Naive thymus-derived CD4-positive, alpha-beta T cell (primary cell): ENCODE results near the gene SF3B4. TPM values are rescaled to one million over a fixed set of nuclear protein-coding genes. Genes with fewer than 3 reads are reported as not detected.
"Not testable (repeated sequence)": the region's sequence is repeated elsewhere in the genome, so short reads cannot be mapped to it uniquely, and the experiment has no call there.

Experiments
- ATAC-seq: fragments of 150-1000 bp; cut with Tn5 transposase; 2 replicates; pipeline ENCODE4 v1.10.0; 2021; ENCODE audit warnings: mild to moderate bottlenecking, moderate library complexity
- CTCF ChIA-PET: fragments of 350-600 bp; sonication (Branson Sonifier 250); formaldehyde crosslinking; loops from one replicate; lab custom pipeline; 2021; ENCODE audit warnings: antibody characterized with exemption; lab: Charles Lee
- POLR2A ChIA-PET: fragments of 350-600 bp; sonication (Branson Sonifier 250); formaldehyde crosslinking; loops from one replicate; lab custom pipeline; 2021; ENCODE audit warnings: antibody characterized with exemption, inconsistent platforms; lab: Charles Lee
- DNase-seq, 9 donors: peaks; one replicate each; pipeline versions ENCODE4 v3.0.0 to v3.0.0-alpha.2; 2020 to 2022; ENCODE audit warnings: mixed read lengths in 1 of 9
- H3K27ac ChIP-seq: one replicate; pipeline ENCODE4 v1.7.0; 2013; ENCODE audit warnings: mild to moderate bottlenecking, low read depth, low read length, moderate library complexity
- H3K27me3 ChIP-seq, 2 donors: one replicate each; pipeline ENCODE4 v1.7.0; 2013; ENCODE audit warnings: low read length in 2 of 2, mild to moderate bottlenecking in 2 of 2, moderate library complexity in 2 of 2; ENCODE audit not compliant: control insufficient read depth in 2 of 2, insufficient read depth in 2 of 2
- H3K36me3 ChIP-seq, 3 experiments: 1 replicate in 2 of 3; 2 replicates in 1 of 3; pipeline ENCODE4 v1.7.0; 2013; ENCODE audit warnings: low read length in 3 of 3, mild to moderate bottlenecking in 3 of 3, moderate library complexity in 1 of 3; ENCODE audit not compliant: insufficient read depth in 3 of 3, control insufficient read depth in 2 of 3
- H3K4me1 ChIP-seq, 2 donors: one replicate each; pipeline ENCODE4 v1.7.0; 2013; ENCODE audit warnings: low read length in 2 of 2, mild to moderate bottlenecking in 2 of 2, moderate library complexity in 1 of 2; ENCODE audit not compliant: control insufficient read depth in 2 of 2, insufficient read depth in 2 of 2
- H3K4me3 ChIP-seq: 2 replicates; pipeline ENCODE4 v1.7.0; 2013; ENCODE audit warnings: mild to moderate bottlenecking, low read length
- H3K9me3 ChIP-seq, 3 experiments: 1 replicate in 2 of 3; 2 replicates in 1 of 3; pipeline ENCODE4 v1.7.0; 2013; ENCODE audit warnings: low read length in 3 of 3; ENCODE audit not compliant: control insufficient read depth in 2 of 3
- H3K27ac Mint-ChIP-seq, 9 donors: one replicate each; pipeline ENCODE4 v1.8.0; 2020 to 2022; ENCODE audit warnings: mixed read lengths in 9 of 9, mild to moderate bottlenecking in 8 of 9, moderate library complexity in 5 of 9, inconsistent platforms in 2 of 9
- H3K27me3 Mint-ChIP-seq, 5 donors: one replicate each; pipeline ENCODE4 v1.8.0; 2021 to 2022; ENCODE audit warnings: mixed read lengths in 5 of 5, mild to moderate bottlenecking in 1 of 5
- H3K36me3 Mint-ChIP-seq, 5 donors: one replicate each; pipeline ENCODE4 v1.8.0; 2020 to 2022; ENCODE audit warnings: mixed read lengths in 5 of 5, mild to moderate bottlenecking in 3 of 5, inconsistent platforms in 1 of 5
- H3K4me1 Mint-ChIP-seq, 7 donors: one replicate each; pipeline ENCODE4 v1.8.0; 2020 to 2022; ENCODE audit warnings: mixed read lengths in 7 of 7, mild to moderate bottlenecking in 3 of 7, inconsistent platforms in 1 of 7
- H3K4me3 Mint-ChIP-seq, 10 donors: one replicate each; pipeline ENCODE4 v1.8.0; 2020 to 2022; ENCODE audit warnings: mild to moderate bottlenecking in 10 of 10, mixed read lengths in 10 of 10, moderate library complexity in 6 of 10, inconsistent platforms in 2 of 10
- H3K9me3 Mint-ChIP-seq, 11 donors: one replicate each; pipeline ENCODE4 v1.8.0; 2020 to 2022; ENCODE audit warnings: mixed read lengths in 11 of 11, mild to moderate bottlenecking in 4 of 11, inconsistent platforms in 1 of 11, moderate library complexity in 1 of 11
- intact Hi-C, 2 donors: fragments of 100-400 bp; cut with micrococcal nuclease; formaldehyde crosslinking; loops; one replicate each; pipeline ENCODE4 v1.15.1; 2023
- polyA plus RNA-seq, 2 donors: library from polyadenylated mRNA; unstranded; fragments of 300-500 nt; fragmentation: Illumina TruSeq; gene quantifications; one replicate each; pipeline ENCODE4 v1.2.3, GENCODE V29; 2021
- total RNA-seq, 6 experiments: library from RNA in 5 of 6; stranded (reverse) in 5 of 6; gene quantifications; 1 replicate in 5 of 6; 2 replicates in 1 of 6; pipeline ENCODE4 v1.2.3 and lab custom pipeline; 2021 to 2026

The SF3B4 gene
- total and polyA plus RNA-seq, 7 experiments from 2014 or later: 39.0 to 114 (median 46.5) TPM

- H3K27ac ChIP-seq: no peak overlapping the region
- Mint-ChIP-seq H3K9me3 (no peaks in the 10 kb centered on the region), H3K4me1 (peaks cover 0 to 8% (median 0%) of the 10 kb centered on the region in 7 donors), H3K4me3 (no peak overlapping the region), H3K27ac (no peak overlapping the region), H3K36me3 (peaks cover 0 to 23% (median 9%) of the 10 kb centered on the region in 5 donors), H3K27me3 (no peaks in the 10 kb centered on the region)
- ChIA-PET POLR2A (interaction anchor here (0.6 kb wide), 1 partner anchor 135 kb away, joined by 3 read pairs; no protein-coding TSS in a partner anchor), CTCF (no interaction called here)
- ATAC-seq: no peak
- no peak for DNase-seq
- H3K36me3 ChIP-seq: peaks cover 0 to 19% (median 0%) of the 10 kb centered on the region in 3 experiments
- H3K9me3 ChIP-seq: no peaks in the 10 kb centered on the region
- no peak overlapping the region for H3K4me3 ChIP-seq
- H3K4me1 ChIP-seq: no peaks in the 10 kb centered on the region
- H3K27me3 ChIP-seq: no peaks in the 10 kb centered on the region
- intact Hi-C loops: no loop called here
Observed at GRCh38 chr1:149945206-149945605, 17.6 kb upstream of the SF3B4 start.

- CTCF ChIA-PET: no interaction called here
- H3K36me3 Mint-ChIP-seq: peaks cover 0 to 14% (median 6%) of the 10 kb centered on the region in 5 donors
- H3K27me3 Mint-ChIP-seq: no peaks in the 10 kb centered on the region
Observed at GRCh38 chr1:149942885-149943284, 15.3 kb upstream of the SF3B4 start.

GRCh38 chr1:149942207-149942606 lies 14.6 kb upstream of the SF3B4 start:
- Histone ChIP-seq H3K9me3 (no peaks in the 10 kb centered on the region), H3K27ac (no peak overlapping the region), H3K4me1 (no peaks in the 10 kb centered on the region), H3K4me3 (no peak overlapping the region), H3K27me3 (no peaks in the 10 kb centered on the region), H3K36me3 (peaks cover 0 to 9% (median 0%) of the 10 kb centered on the region in 3 experiments)
- ATAC-seq: no peak
- H3K4me3 Mint-ChIP-seq: no peak overlapping the region
- H3K4me1 Mint-ChIP-seq: peaks cover 4 to 30% (median 6%) of the 10 kb centered on the region in 7 donors
- CTCF ChIA-PET: no interaction called here
- no peaks in the 10 kb centered on the region for H3K9me3 Mint-ChIP-seq
- intact Hi-C loops: no loop called here
- H3K27me3 Mint-ChIP-seq: no peaks in the 10 kb centered on the region
- peaks cover 0 to 14% (median 4%) of the 10 kb centered on the region in 5 donors for H3K36me3 Mint-ChIP-seq
- DNase-seq: no peak
- no peak overlapping the region for H3K27ac Mint-ChIP-seq
- POLR2A ChIA-PET: no interaction called here

More at GRCh38 chr1:149942885-149943284, 15.3 kb upstream of the SF3B4 start:
- intact Hi-C loops: no loop called here
- POLR2A ChIA-PET: no interaction called here
- H3K9me3 ChIP-seq: no peaks in the 10 kb centered on the region
- H3K4me3 ChIP-seq: no peak overlapping the region
- H3K4me1 Mint-ChIP-seq: peaks cover 0 to 23% (median 1%) of the 10 kb centered on the region in 7 donors
- H3K27ac Mint-ChIP-seq: peak overlapping the region in 2 of 9 donors; percentile 10 to 68
- DNase-seq (no peak), ATAC-seq (no peak)
- no peak overlapping the region for H3K27ac ChIP-seq
- H3K9me3 Mint-ChIP-seq: no peaks in the 10 kb centered on the region
- H3K36me3 ChIP-seq: peaks cover 0 to 14% (median 0%) of the 10 kb centered on the region in 3 experiments
- H3K4me3 Mint-ChIP-seq: no peak overlapping the region
- no peaks in the 10 kb centered on the region for H3K4me1 ChIP-seq
- no peaks in the 10 kb centered on the region for H3K27me3 ChIP-seq

- no peak overlapping the region for H3K27ac ChIP-seq
- no peak for DNase-seq
- Mint-ChIP-seq H3K4me1 (peaks cover 4 to 33% (median 7%) of the 10 kb centered on the region in 7 donors), H3K27me3 (no peaks in the 10 kb centered on the region), H3K36me3 (peaks cover 0 to 12% (median 4%) of the 10 kb centered on the region in 5 donors), H3K9me3 (no peaks in the 10 kb centered on the region), H3K27ac (peak overlapping the region in 1 of 9 donors; percentile 48), H3K4me3 (no peak overlapping the region)
- ChIA-PET CTCF (no interaction called here), POLR2A (interaction anchor here (1.3 kb wide), 1 partner anchor 10 kb away, joined by 3 read pairs; no protein-coding TSS in a partner anchor)
- H3K4me1 ChIP-seq: no peaks in the 10 kb centered on the region
- H3K9me3 ChIP-seq: no peaks in the 10 kb centered on the region
- no peak for ATAC-seq
- H3K4me3 ChIP-seq: no peak overlapping the region
- intact Hi-C loops: no loop called here
- H3K27me3 ChIP-seq: no peaks in the 10 kb centered on the region
- H3K36me3 ChIP-seq: peaks cover 0 to 6% (median 0%) of the 10 kb centered on the region in 3 experiments
Observed at GRCh38 chr1:149940427-149940826, 12.8 kb upstream of the SF3B4 start.

- H3K36me3 Mint-ChIP-seq, H3K9me3 ChIP-seq, intact Hi-C loops, H3K27me3 ChIP-seq, ATAC-seq, H3K27ac ChIP-seq, H3K36me3 ChIP-seq, H3K4me1 ChIP-seq, H3K9me3 Mint-ChIP-seq, H3K4me3 ChIP-seq, DNase-seq, H3K27me3 Mint-ChIP-seq, CTCF ChIA-PET: not testable (repeated sequence)
- peak overlapping the region in 1 of 10 donors; percentile 60 for H3K4me3 Mint-ChIP-seq
- H3K27ac Mint-ChIP-seq: peak overlapping the region in 2 of 9 donors; percentile 25 to 79
- POLR2A ChIA-PET: interaction anchor here (0.6 kb wide), 1 partner anchor 224 kb away, joined by 3 read pairs; no protein-coding TSS in a partner anchor
- peaks cover 4 to 31% (median 7%) of the 10 kb centered on the region in 7 donors for H3K4me1 Mint-ChIP-seq
Observed at GRCh38 chr1:149938668-149939003, 11.0 kb upstream of the SF3B4 start.

- no peaks in the 10 kb centered on the region for H3K27me3 Mint-ChIP-seq
- ChIA-PET CTCF (no interaction called here), POLR2A (interaction anchor here (0.9 to 1.2 kb wide), 3 partner anchors 9 to 20 kb away, joined by 3 to 7 read pairs (median 4); partner anchors contain the start of genes SF3B4 and SV2A)
- Histone ChIP-seq H3K27me3 (no peaks in the 10 kb centered on the region), H3K9me3 (no peaks in the 10 kb centered on the region), H3K36me3 (no peaks in the 10 kb centered on the region), H3K4me3 (no peak overlapping the region), H3K27ac (no peak overlapping the region), H3K4me1 (no peaks in the 10 kb centered on the region)
- ATAC-seq (no peak), DNase-seq (no peak)
- H3K4me3 Mint-ChIP-seq: peak overlapping the region in 1 of 10 donors; percentile 70
- peaks cover under 1 to 26% (median 7%) of the 10 kb centered on the region in 7 donors for H3K4me1 Mint-ChIP-seq
- H3K36me3 Mint-ChIP-seq: peaks cover 0 to 1% (median 0%) of the 10 kb centered on the region in 5 donors
- peak overlapping the region in 2 of 9 donors; percentile 9 to 75 for H3K27ac Mint-ChIP-seq
- intact Hi-C loops: loop anchor here in 1 of 2 donors (1.0 kb wide), 1 partner anchor 10 kb away; the partner anchor contains the start of gene SF3B4
- H3K9me3 Mint-ChIP-seq: no peaks in the 10 kb centered on the region
Observed at GRCh38 chr1:149937759-149938158, 10.2 kb upstream of the SF3B4 start.
